SK-N-SH treated with all-trans-retinoic acid at 6 μM for 48 hours (cell line): ENCODE data around the gene TXNDC5.

Source experiments
- RARB ChIP-seq: fragments of 250-450 bp; sonication (Bioruptor Pico); IDR thresholded peaks from 2 replicates; pipeline ENCODE4 v1.8.0; 2021; ENCODE audit warnings: mild to moderate bottlenecking, moderate library complexity
- TCF4 ChIP-seq: fragments of 250-450 bp; sonication (Bioruptor Pico); IDR thresholded peaks from 2 replicates; pipeline ENCODE4 v1.8.0; 2021; ENCODE audit warnings: mild to moderate bottlenecking, moderate library complexity, borderline replicate concordance
- ZC3H10 ChIP-seq: fragments of 250-450 bp; sonication (Bioruptor Pico); IDR thresholded peaks from 2 replicates; pipeline ENCODE4 v1.5.1; 2021; ENCODE audit warnings: mild to moderate bottlenecking, moderate library complexity
- TF ChIP-seq, protein P1 (sequence below): fragments of 250-450 bp; sonication (Bioruptor Pico); IDR thresholded peaks from 2 replicates; pipeline ENCODE4 v1.5.0; 2020; ENCODE audit warnings: mild to moderate bottlenecking, moderate library complexity

DNA sequence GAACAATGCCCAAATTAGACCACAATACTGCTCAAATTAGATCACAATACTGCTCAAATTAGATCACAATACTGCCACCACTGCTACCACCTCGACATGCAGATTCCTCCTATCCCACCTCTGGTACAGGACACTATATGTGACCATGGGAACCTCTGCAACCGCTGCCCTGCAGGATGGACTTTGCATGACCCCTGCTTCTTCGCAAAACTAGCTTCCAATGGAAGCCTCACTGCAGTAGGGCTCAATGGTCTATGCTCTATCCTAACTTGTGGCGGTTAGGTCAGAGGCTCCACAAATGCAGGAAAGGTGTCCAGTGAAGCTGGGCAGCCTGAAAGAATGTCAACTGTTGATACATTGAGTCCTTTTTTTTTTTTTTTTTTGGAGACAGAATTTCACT is 7.8 kb upstream of the TXNDC5 start:
- TF ChIP-seq RARB: no peak
- no peak for TF ChIP-seq ZC3H10 (CRISPR knock-in tag)
- TF ChIP-seq, protein P1, sequence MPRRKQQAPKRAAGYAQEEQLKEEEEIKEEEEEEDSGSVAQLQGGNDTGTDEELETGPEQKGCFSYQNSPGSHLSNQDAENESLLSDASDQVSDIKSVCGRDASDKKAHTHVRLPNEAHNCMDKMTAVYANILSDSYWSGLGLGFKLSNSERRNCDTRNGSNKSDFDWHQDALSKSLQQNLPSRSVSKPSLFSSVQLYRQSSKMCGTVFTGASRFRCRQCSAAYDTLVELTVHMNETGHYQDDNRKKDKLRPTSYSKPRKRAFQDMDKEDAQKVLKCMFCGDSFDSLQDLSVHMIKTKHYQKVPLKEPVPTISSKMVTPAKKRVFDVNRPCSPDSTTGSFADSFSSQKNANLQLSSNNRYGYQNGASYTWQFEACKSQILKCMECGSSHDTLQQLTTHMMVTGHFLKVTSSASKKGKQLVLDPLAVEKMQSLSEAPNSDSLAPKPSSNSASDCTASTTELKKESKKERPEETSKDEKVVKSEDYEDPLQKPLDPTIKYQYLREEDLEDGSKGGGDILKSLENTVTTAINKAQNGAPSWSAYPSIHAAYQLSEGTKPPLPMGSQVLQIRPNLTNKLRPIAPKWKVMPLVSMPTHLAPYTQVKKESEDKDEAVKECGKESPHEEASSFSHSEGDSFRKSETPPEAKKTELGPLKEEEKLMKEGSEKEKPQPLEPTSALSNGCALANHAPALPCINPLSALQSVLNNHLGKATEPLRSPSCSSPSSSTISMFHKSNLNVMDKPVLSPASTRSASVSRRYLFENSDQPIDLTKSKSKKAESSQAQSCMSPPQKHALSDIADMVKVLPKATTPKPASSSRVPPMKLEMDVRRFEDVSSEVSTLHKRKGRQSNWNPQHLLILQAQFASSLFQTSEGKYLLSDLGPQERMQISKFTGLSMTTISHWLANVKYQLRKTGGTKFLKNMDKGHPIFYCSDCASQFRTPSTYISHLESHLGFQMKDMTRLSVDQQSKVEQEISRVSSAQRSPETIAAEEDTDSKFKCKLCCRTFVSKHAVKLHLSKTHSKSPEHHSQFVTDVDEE (CRISPR knock-in tag): no peak
- TF ChIP-seq TCF4 (CRISPR knock-in tag): no peak
